HG03460 (cell line): ENCODE measurements around the gene MDH1B.

Experiments
- ATAC-seq: cut with Tn5 transposase; IDR thresholded peaks from one replicate; pipeline ENCODE4 v1.9.1; 2021; ENCODE audit not compliant: unreplicated experiment

Gene MDH1B

DNA sequence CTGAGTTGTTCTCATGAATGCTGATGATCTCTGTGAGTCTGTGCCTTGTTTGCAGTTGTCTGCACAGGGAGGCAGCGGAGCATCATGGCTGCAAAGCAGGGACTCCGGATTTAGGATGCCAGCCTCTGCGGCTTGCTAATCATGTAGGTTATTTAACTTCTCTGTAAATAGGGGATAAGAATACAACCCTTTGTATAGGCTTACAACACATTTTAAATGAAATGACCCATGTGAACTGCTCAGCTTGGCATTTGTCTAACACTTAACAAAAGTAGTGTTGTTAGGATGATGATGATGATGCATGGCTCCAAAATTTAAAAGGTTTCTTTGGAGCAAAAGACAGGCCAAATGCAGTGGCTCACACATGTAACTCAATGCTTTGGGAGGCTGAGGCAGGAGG is 66.3 kb downstream of the MDH1B start:
- ATAC-seq: no peak

DNA sequence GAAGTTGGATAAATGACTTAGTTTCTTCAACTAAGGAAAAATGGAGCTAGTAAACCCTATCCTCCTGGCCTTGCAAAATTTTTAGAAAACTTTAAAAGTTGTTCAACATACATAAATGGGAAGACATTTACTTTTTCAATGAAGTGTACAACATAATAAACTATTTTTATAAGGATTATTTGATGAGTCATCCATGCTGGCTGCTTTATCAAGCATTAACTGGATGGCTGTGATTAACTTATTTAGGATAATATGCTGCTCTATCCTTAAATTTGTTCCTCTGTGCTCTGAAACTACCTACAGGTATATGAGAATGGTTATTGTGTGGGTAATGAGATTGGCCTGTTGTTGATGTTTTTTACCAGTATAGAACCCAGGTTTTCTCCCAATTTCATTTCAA is 68.2 kb downstream of the MDH1B start:
- ATAC-seq: no peak

DNA sequence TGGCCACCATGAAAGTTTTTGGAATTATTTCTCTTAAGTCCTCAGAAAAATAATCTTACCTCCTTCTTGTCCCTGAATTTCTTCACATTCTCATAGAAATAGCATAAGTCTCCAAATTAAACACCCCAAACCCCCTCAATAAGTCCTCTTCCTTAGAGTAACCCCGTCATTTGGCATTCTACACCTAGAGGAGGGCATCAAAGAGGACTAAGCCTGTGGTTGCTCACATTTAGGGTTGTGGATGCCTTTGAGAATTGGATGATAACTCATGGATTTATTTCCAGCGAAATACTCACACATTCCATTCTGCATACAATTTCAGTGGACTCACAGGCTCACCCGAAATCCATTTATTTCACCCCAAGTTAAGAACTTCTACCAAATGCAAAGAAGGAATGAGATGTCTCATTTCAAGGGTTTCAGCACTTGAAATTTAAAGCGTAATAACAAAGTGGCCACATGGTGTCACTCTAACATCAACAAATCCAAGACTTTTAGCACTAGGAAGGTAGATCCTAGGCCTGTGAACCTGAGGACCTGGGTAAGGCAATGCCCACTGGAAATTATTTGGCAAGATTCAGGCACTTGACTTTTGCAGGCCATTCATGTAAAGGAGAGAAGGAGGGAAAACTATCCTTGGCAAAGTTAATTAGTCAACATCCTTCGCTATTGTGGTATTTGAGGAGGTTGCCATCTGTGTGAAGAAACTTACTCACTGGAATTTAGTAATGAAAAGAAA is 71.6 kb downstream of the MDH1B start:
- no peak for ATAC-seq

DNA sequence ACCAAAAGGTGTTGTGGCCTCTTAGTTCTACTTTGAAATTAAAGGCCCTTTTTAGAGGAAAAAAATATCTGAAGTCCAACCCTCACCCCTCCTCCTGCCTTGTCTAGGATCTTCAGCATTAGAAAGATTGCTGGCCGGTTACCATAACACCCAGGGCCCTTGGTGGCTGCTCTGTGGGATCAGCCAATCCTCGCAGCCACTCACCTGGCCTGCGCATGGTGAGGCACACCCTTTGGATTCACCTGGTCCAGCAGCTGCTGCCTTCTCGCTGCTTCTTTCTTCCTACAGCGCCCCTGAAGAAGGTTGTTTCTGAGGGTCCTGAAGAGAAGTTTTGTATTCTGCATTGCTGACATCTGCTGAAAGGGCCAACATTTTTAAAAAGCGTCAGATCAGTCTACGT is 72.2 kb downstream of the MDH1B start:
- no peak for ATAC-seq

DNA sequence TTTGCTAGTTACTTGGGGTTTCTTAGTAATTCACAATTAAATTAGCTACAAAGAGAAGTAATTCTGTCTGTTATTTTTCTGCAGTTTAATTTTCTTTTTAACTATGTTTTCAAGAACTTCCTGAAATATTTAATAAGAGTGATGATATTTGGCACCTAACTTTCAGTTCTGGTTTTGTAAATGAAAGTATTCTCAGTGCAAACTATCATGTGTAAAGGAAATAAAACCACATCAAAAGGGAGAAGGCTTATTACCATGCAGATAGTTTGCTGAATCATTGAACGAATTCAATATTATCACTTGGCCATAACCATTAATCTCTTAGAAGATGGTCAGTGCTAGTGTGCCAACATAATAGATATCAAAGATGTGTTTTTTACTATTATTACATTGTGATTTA is 76.1 kb downstream of the MDH1B start:
- ATAC-seq: no peak

DNA sequence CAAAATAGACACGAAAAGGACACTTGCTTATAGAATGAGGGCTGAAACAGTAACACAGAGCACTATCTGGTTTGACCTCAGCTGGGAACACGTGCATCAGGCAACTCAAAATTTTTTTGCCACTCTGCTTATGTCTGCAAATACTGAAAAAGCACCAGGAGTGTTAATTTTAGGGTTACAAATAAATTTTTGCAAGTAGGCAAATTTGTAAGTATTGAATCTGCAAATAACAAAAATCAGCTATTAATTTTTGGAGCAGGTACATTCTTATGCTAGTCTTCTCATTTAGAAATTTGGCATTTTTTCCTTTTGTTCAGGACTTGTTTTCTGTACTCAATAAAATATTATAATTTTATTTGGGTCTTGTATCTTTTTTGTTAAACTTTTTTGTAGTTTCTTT is 76.7 kb downstream of the MDH1B start:
- no peak for ATAC-seq
